Measurements from ENCODE around the gene IGF2. TPM values are rescaled to one million over a fixed set of nuclear protein-coding genes. Genes with fewer than 3 reads are reported as not detected.

The IGF2 gene
- total RNA-seq, 5 donors from 2014 or later (not counting 1 experiment from before 2014, with no cell fraction given): 0.30 to 0.98 (median 0.60) TPM; not detected in 1

DNA sequence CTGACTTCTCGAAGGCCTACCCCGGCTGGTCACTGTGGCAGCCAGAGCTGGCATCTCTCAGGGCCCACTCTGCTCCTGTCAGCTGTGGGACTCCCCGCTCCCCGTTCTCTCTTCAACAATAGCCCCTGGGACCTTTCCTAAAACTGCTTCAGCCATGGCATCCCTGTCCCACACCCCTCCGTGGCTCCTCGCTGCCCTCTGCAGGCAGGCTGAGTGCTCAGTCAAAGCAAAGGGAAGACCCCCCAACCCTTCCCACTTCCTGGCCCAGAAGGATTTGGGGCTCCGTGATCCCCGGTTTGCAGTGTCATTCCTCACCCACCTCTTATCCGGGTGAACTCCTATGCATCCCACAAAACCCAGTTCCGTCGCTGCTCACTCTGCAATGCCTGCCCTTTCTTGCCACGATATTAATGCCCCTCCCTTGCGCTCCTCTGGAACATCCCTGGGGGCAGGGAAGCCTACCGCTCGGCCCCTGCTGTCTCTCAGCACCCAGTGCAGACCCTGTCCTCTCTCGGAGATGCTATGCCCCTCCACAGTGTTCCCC is 34.0 kb upstream of the IGF2 start:
- H3K4me1 Mint-ChIP-seq: no peaks in the 10 kb centered on the region
- no peak overlapping the region for H3K4me3 Mint-ChIP-seq
- no peaks in the 10 kb centered on the region for H3K9me3 Mint-ChIP-seq
- no peak for DNase-seq
- H3K4me1 ChIP-seq (ENCODE audit: control insufficient read depth in 1 of 2, extremely low read depth in 1 of 2, insufficient read depth in 2 of 2, low read length in 2 of 2): no peaks in the 10 kb centered on the region
- no peak overlapping the region for H3K27ac Mint-ChIP-seq
- POLR2A ChIA-PET: no interaction called here
- no peaks in the 10 kb centered on the region for H3K9me3 ChIP-seq
- no peak for ATAC-seq (replicated peaks in 1 of 4)
- no peaks in the 10 kb centered on the region for H3K36me3 ChIP-seq (ENCODE audit: control insufficient read depth in 2 of 2, extremely low read depth in 1 of 2, insufficient read depth in 1 of 2, low read length in 1 of 2)
- H3K27ac ChIP-seq (ENCODE audit: low read length): no peak overlapping the region
- H3K4me3 ChIP-seq (ENCODE audit: control insufficient read depth in 1 of 2, extremely low read depth in 1 of 2, low read length in 1 of 2): no peak overlapping the region
- H3K36me3 Mint-ChIP-seq: no peaks in the 10 kb centered on the region
- H3K27me3 Mint-ChIP-seq: peaks cover 0 to 2% of the 10 kb centered on the region in 2 donors
- H3K27me3 ChIP-seq (replicated peaks in 1 of 2; ENCODE audit: control insufficient read depth in 2 of 2, extremely low read depth in 1 of 2, insufficient read depth in 2 of 2, low read length in 1 of 2): peaks cover 0 to 10% of the 10 kb centered on the region in 2 experiments
- 69% methylated on average over 15 of the region's 16 CpGs for WGBS (ENCODE audit: insufficient coverage)
- CTCF ChIA-PET: no interaction called here

DNA sequence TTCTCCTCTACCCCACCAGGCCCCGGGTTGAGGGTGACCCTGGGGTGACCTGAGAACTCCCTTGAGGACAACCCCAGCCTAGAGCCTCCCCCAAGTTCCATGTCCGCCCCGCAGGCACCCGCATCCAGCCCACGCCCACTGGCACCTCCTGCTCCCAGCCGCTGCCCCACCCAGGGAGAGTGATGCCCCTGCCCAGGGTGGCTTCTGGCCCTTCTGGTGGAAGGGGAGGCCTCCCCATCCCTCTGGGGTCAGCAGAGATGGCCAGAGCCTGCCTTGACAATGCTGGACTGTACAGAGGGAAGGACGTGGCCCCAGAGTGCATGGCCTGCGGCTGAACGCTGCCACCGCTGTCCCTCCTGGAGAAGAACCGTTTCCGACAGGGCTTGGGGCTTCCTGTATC is 33.5 kb upstream of the IGF2 start:
- H3K9me3 ChIP-seq: no peaks in the 10 kb centered on the region
- H3K36me3 ChIP-seq (ENCODE audit: control insufficient read depth in 2 of 2, extremely low read depth in 1 of 2, insufficient read depth in 1 of 2, low read length in 1 of 2): no peaks in the 10 kb centered on the region
- no peak overlapping the region for H3K27ac Mint-ChIP-seq
- peaks cover 0 to 2% of the 10 kb centered on the region in 2 donors for H3K27me3 Mint-ChIP-seq
- no peaks in the 10 kb centered on the region for H3K4me1 Mint-ChIP-seq
- CTCF ChIA-PET: no interaction called here
- no peak for ATAC-seq (replicated peaks in 1 of 4)
- POLR2A ChIA-PET: no interaction called here
- peaks cover 0 to 12% of the 10 kb centered on the region in 2 experiments for H3K27me3 ChIP-seq (replicated peaks in 1 of 2; ENCODE audit: control insufficient read depth in 2 of 2, extremely low read depth in 1 of 2, insufficient read depth in 2 of 2, low read length in 1 of 2)
- no peak overlapping the region for H3K4me3 Mint-ChIP-seq
- no peaks in the 10 kb centered on the region for H3K9me3 Mint-ChIP-seq
- H3K4me3 ChIP-seq (ENCODE audit: control insufficient read depth in 1 of 2, extremely low read depth in 1 of 2, low read length in 1 of 2): no peak overlapping the region
- no peaks in the 10 kb centered on the region for H3K36me3 Mint-ChIP-seq
- no peak for DNase-seq
- 83% methylated on average over 11 of the region's 12 CpGs for WGBS (ENCODE audit: insufficient coverage)
- no peak overlapping the region for H3K27ac ChIP-seq (ENCODE audit: low read length)
- H3K4me1 ChIP-seq (ENCODE audit: control insufficient read depth in 1 of 2, extremely low read depth in 1 of 2, insufficient read depth in 2 of 2, low read length in 2 of 2): no peaks in the 10 kb centered on the region

DNA sequence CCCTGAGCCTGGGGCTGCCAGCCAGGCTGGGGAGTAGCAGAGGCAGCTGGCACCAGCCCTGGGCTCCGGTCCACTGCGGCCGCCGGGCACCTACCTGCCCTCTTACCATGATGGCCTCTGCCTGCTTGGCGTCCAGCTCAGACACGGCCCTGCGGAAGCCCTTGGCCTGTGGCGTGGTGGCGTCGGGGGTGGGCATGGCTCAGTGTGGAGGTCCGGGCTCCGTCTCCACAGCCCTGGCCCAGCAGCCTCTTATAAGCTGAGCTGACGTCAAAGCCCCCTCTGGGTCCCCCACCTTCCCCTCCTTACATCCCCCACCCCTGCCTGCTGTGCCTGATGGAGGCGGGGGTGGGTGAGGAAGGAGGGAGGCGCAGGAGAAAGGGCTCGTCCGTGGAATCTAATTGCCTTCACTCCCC is 32.4 kb upstream of the IGF2 start, which contains the start of gene TH:
Gene TH (minus strand): TSS at position 225 of the 413 bp plus-strand sequence. CDS start 29 bp downstream, at position 196.
- Histone ChIP-seq H3K4me1 (ENCODE audit: control insufficient read depth in 1 of 2, extremely low read depth in 1 of 2, insufficient read depth in 2 of 2, low read length in 2 of 2) (no peaks in the 10 kb centered on the region), H3K27ac (ENCODE audit: low read length) (no peak within 1 kb of the TSS), H3K36me3 (ENCODE audit: control insufficient read depth in 2 of 2, extremely low read depth in 1 of 2, insufficient read depth in 1 of 2, low read length in 1 of 2) (no peaks in the 10 kb centered on the region), H3K4me3 (ENCODE audit: control insufficient read depth in 1 of 2, extremely low read depth in 1 of 2, low read length in 1 of 2) (no peak within 1 kb of the TSS), H3K27me3 (replicated peaks in 1 of 2; ENCODE audit: control insufficient read depth in 2 of 2, extremely low read depth in 1 of 2, insufficient read depth in 2 of 2, low read length in 1 of 2) (peaks cover 0 to 20% of the 10 kb centered on the region in 2 experiments), H3K9me3 (no peaks in the 10 kb centered on the region)
- Mint-ChIP-seq H3K9me3 (no peaks in the 10 kb centered on the region), H3K36me3 (no peaks in the 10 kb centered on the region), H3K4me1 (no peaks in the 10 kb centered on the region), H3K4me3 (no peak within 1 kb of the TSS), H3K27ac (no peak within 1 kb of the TSS), H3K27me3 (peaks cover 0 to 2% of the 10 kb centered on the region in 2 donors)
- 89% methylated on average over 10 of the region's 17 CpGs for WGBS (ENCODE audit: insufficient coverage)
- ChIA-PET POLR2A (no interaction called here), CTCF (no interaction called here)
- no peak for DNase-seq
- no peak for ATAC-seq (replicated peaks in 1 of 4)

DNA sequence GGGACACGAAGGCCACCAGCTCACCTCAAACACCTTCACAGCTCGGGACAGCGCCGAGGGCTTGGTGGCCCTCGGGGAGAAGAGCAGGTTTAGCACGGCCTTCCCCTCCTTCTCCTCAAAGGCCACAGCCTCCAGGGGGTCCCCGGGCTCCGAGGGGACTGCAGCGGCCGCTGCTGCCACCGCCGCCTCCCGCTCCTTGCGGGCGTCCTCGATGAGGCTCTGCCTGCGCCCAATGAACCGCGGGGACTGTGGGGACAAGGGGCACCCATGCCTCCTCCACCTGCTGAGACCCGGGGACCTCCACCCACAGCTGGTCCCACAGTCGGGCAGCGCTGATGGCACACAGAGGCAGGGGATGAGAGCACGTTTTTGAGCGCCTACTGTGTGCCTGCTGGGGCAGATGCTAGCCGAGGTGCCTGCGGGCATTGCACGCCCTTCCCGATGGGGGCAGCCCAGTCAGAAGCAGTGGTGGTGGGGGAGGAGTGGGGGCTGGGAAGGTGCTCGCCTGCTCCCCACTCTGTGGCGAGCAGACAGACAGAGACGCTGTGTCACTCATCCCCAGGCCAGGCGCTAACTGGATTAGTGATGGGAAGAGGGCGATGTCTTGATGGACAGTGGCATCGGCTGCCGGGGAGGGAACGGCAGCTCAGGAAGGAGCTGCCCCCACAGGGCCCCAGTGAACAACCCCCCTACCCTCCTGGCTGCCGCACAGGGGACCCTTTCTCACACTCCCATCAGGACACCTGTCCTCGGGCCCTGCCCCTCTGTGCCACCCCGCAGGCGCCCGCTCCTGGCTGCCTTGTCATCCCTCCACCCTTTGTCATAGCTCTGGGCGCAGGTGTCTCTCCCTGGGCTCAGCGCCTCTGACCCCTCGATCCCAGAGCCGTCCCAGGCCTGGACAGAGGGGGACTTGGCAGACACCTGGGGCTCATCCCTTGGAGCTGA is 30.7 kb upstream of the IGF2 start:
- no peak for DNase-seq
- H3K4me1 Mint-ChIP-seq: no peaks in the 10 kb centered on the region
- ATAC-seq (replicated peaks in 1 of 4): no peak
- Histone ChIP-seq H3K36me3 (ENCODE audit: control insufficient read depth in 2 of 2, extremely low read depth in 1 of 2, insufficient read depth in 1 of 2, low read length in 1 of 2) (no peaks in the 10 kb centered on the region), H3K4me1 (ENCODE audit: control insufficient read depth in 1 of 2, extremely low read depth in 1 of 2, insufficient read depth in 2 of 2, low read length in 2 of 2) (peaks cover 0 to 3% of the 10 kb centered on the region in 2 experiments), H3K27me3 (replicated peaks in 1 of 2; ENCODE audit: control insufficient read depth in 2 of 2, extremely low read depth in 1 of 2, insufficient read depth in 2 of 2, low read length in 1 of 2) (peaks cover 0 to 34% of the 10 kb centered on the region in 2 experiments), H3K4me3 (ENCODE audit: control insufficient read depth in 1 of 2, extremely low read depth in 1 of 2, low read length in 1 of 2) (no peak overlapping the region), H3K9me3 (no peaks in the 10 kb centered on the region), H3K27ac (ENCODE audit: low read length) (no peak overlapping the region)
- H3K4me3 Mint-ChIP-seq: no peak overlapping the region
- H3K27ac Mint-ChIP-seq: no peak overlapping the region
- no peaks in the 10 kb centered on the region for H3K9me3 Mint-ChIP-seq
- no peaks in the 10 kb centered on the region for H3K36me3 Mint-ChIP-seq
- CTCF ChIA-PET: no interaction called here
- WGBS (ENCODE audit: insufficient coverage): 70% methylated on average over 34 of the region's 45 CpGs
- POLR2A ChIA-PET: no interaction called here
- H3K27me3 Mint-ChIP-seq: peaks cover 0 to 2% of the 10 kb centered on the region in 2 donors

DNA sequence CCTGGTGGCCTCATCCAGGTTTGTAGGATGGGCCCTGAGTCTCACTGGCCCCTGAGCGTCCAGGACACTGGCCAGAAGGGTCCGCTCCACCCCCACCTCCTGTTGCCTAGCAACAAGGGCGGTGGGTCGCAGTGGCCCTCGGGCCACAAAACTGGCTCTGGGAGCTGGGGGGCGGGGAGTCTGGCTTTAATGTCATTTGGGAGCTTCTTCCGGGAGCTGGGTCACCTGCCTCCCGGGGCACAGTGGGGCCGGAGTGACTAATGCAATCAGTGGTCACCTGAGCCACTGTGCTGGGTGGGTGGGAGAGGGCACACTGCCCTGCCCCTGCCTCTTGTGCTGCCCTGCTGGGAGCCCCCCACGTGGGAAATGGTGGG is 29.8 kb upstream of the IGF2 start:
- peaks cover 0 to 2% of the 10 kb centered on the region in 2 donors for H3K27me3 Mint-ChIP-seq
- H3K9me3 Mint-ChIP-seq: no peaks in the 10 kb centered on the region
- DNase-seq (no peak), ATAC-seq (replicated peaks in 1 of 4) (no peak)
- ChIA-PET POLR2A (no interaction called here), CTCF (no interaction called here)
- H3K36me3 ChIP-seq (ENCODE audit: control insufficient read depth in 2 of 2, extremely low read depth in 1 of 2, insufficient read depth in 1 of 2, low read length in 1 of 2): no peaks in the 10 kb centered on the region
- no peaks in the 10 kb centered on the region for H3K4me1 Mint-ChIP-seq
- no peaks in the 10 kb centered on the region for H3K9me3 ChIP-seq
- no peaks in the 10 kb centered on the region for H3K36me3 Mint-ChIP-seq
- peaks cover 0 to 3% of the 10 kb centered on the region in 2 experiments for H3K4me1 ChIP-seq (ENCODE audit: control insufficient read depth in 1 of 2, extremely low read depth in 1 of 2, insufficient read depth in 2 of 2, low read length in 2 of 2)
- 76% methylated on average over 7 of the region's 10 CpGs for WGBS (ENCODE audit: insufficient coverage)
- H3K4me3 ChIP-seq (ENCODE audit: control insufficient read depth in 1 of 2, extremely low read depth in 1 of 2, low read length in 1 of 2): no peak overlapping the region
- H3K27ac ChIP-seq (ENCODE audit: low read length): no peak overlapping the region
- H3K27me3 ChIP-seq (replicated peaks in 1 of 2; ENCODE audit: control insufficient read depth in 2 of 2, extremely low read depth in 1 of 2, insufficient read depth in 2 of 2, low read length in 1 of 2): peaks cover 0 to 43% of the 10 kb centered on the region in 2 experiments
- H3K27ac Mint-ChIP-seq: no peak overlapping the region
- no peak overlapping the region for H3K4me3 Mint-ChIP-seq

DNA sequence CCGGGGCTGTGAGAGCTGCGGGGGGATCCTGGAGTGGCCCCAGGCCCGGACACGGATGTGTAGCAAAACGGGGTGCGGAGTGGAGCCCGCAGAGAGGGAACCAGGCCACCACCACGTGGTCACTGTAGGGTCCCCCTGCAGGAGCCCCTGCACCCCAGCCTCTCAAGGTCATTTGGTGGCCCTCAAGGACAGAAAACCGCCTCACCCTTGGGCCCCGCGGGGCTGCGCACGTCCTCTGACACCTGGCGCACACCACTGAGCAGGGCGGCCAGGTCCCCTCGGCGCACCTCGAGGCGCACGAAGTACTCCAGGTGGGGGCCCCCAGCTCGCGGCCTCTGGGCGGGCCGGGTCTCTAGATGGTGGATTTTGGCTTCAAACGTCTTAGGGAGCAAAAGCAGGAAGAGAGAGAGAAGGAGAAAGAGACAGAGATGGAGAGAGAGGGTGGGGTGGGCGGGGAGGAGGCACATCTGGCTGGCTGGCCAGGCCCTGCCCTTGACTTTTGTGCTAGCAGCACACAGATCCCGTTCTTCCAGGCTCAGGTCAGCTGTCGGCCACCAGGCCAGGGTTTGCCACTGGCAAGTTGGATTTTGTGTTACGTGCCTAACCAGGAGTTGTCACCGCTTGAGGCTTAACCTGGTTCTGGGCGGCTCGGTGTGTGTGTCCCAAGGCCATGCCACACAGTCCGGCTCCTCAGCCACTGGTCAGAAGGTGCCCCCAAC is 29.3 kb upstream of the IGF2 start:
- POLR2A ChIA-PET: no interaction called here
- H3K4me1 ChIP-seq (ENCODE audit: control insufficient read depth in 1 of 2, extremely low read depth in 1 of 2, insufficient read depth in 2 of 2, low read length in 2 of 2): peaks cover 0 to 3% of the 10 kb centered on the region in 2 experiments
- Mint-ChIP-seq H3K9me3 (no peaks in the 10 kb centered on the region), H3K36me3 (no peaks in the 10 kb centered on the region), H3K27ac (no peak overlapping the region), H3K4me3 (no peak overlapping the region), H3K4me1 (no peaks in the 10 kb centered on the region), H3K27me3 (peaks cover 0 to 4% of the 10 kb centered on the region in 2 donors)
- 81% methylated on average over 26 of the region's 33 CpGs for WGBS (ENCODE audit: insufficient coverage)
- H3K4me3 ChIP-seq (ENCODE audit: control insufficient read depth in 1 of 2, extremely low read depth in 1 of 2, low read length in 1 of 2): no peak overlapping the region
- H3K27ac ChIP-seq (ENCODE audit: low read length): no peak overlapping the region
- CTCF ChIA-PET: no interaction called here
- no peak for DNase-seq
- no peaks in the 10 kb centered on the region for H3K9me3 ChIP-seq
- H3K27me3 ChIP-seq (replicated peaks in 1 of 2; ENCODE audit: control insufficient read depth in 2 of 2, extremely low read depth in 1 of 2, insufficient read depth in 2 of 2, low read length in 1 of 2): peaks cover 0 to 47% of the 10 kb centered on the region in 2 experiments
- no peak for ATAC-seq (replicated peaks in 1 of 4)
- no peaks in the 10 kb centered on the region for H3K36me3 ChIP-seq (ENCODE audit: control insufficient read depth in 2 of 2, extremely low read depth in 1 of 2, insufficient read depth in 1 of 2, low read length in 1 of 2)

All from T-cell (primary cell).